Hepatocyte (in vitro differentiated cells): Measurements from ENCODE around the gene AUH.
"Not testable (repeated sequence)": the region's sequence is repeated elsewhere in the genome, so short reads cannot be mapped to it uniquely, and the experiment has no call there.

Source experiments
- CTCF ChIP-seq: fragments of 200-600 bp; sonication (generic); IDR thresholded peaks from 2 replicates; pipeline ENCODE4 v1.5.1; 2016; ENCODE audit warnings: antibody characterized with exemption, mild to moderate bottlenecking; ENCODE audit not compliant: poor library complexity
- EZH2 ChIP-seq: fragments of 200-600 bp; sonication (generic); IDR thresholded peaks from 2 replicates; pipeline ENCODE4 v1.6.1; 2016; ENCODE audit warnings: antibody characterized with exemption, mild to moderate bottlenecking, borderline replicate concordance

GRCh38 chr9:91370006-91370405, 8.3 kb upstream of the AUH start:
- TF ChIP-seq EZH2, CTCF: not testable (repeated sequence)
